ENCODE data around the gene VPS13D.

VPS13D gene

GRCh38 chr1:12251442-12251841, 21.6 kb downstream of the VPS13D start:
- Histone ChIP-seq H3K27ac (ENCODE audit: low read length, poor library complexity, severe bottlenecking) (no peak overlapping the region), H2AFZ (ENCODE audit: low read depth, low read length) (no peak overlapping the region), H3K27me3 (ENCODE audit: control insufficient read depth in 1 of 2, insufficient read depth in 1 of 2, low read length in 2 of 2) (no peaks in the 10 kb centered on the region), H3K14ac (ENCODE audit: low read length in 2 of 2) (no peak overlapping the region), H3K79me1 (replicated peaks; ENCODE audit: low read length, poor library complexity, severe bottlenecking) (peaks cover 7% of the 10 kb centered on the region), H2BK15ac (ENCODE audit: low read depth, poor library complexity, severe bottlenecking) (no peak overlapping the region), H4K8ac (ENCODE audit: low read length) (no peak overlapping the region), H2AK5ac (ENCODE audit: low read length, severe bottlenecking) (no peak overlapping the region), H3K9me3 (ENCODE audit: control insufficient read depth, low read length) (no peaks in the 10 kb centered on the region), H3K9ac (ENCODE audit: low read length) (no peak overlapping the region), H3K4me3 (ENCODE audit: insufficient read depth in 1 of 2, low read depth in 1 of 2, low read length in 2 of 2) (no peak overlapping the region), H3K4me2 (ENCODE audit: low read length, poor library complexity, severe bottlenecking) (no peak overlapping the region), H3K4me1 (ENCODE audit: control insufficient read depth, insufficient read depth, low read depth, low read length) (peaks cover 1% of the 10 kb centered on the region), H4K91ac (ENCODE audit: low read length) (no peak overlapping the region), H2BK12ac (ENCODE audit: low read length in 2 of 2) (no peak overlapping the region), H2BK5ac (ENCODE audit: low read depth, low read length, poor library complexity, severe bottlenecking) (no peak overlapping the region), H3K36me3 (ENCODE audit: control insufficient read depth in 1 of 2, insufficient read depth in 2 of 2, low read depth in 1 of 2, low read length in 2 of 2) (peaks cover 26 to 71% of the 10 kb centered on the region in 2 experiments), H3K23ac (ENCODE audit: low read length in 2 of 2) (no peak overlapping the region), H3K18ac (ENCODE audit: low read depth in 1 of 2, low read length in 2 of 2) (no peak overlapping the region), H2BK120ac (ENCODE audit: low read depth, low read length) (no peak overlapping the region), H3K4ac (ENCODE audit: low read depth in 1 of 2, low read length in 2 of 2) (no peak overlapping the region)
- 88% methylated on average over 5 of the region's 5 CpGs for WGBS
- DNase-seq = no peak

GRCh38 chr1:12255913-12256312, 26.1 kb downstream of the VPS13D start:
- H3K79me1 ChIP-seq (replicated peaks; ENCODE audit: low read length, poor library complexity, severe bottlenecking) = peaks cover 6% of the 10 kb centered on the region
- no peak overlapping the region for H3K14ac ChIP-seq (ENCODE audit: low read length in 2 of 2)
- H3K9me3 ChIP-seq (ENCODE audit: control insufficient read depth, low read length) = no peaks in the 10 kb centered on the region
- peaks cover 1% of the 10 kb centered on the region for H3K4me1 ChIP-seq (ENCODE audit: control insufficient read depth, insufficient read depth, low read depth, low read length)
- DNase-seq = no peak
- H3K36me3 ChIP-seq (ENCODE audit: control insufficient read depth in 1 of 2, insufficient read depth in 2 of 2, low read depth in 1 of 2, low read length in 2 of 2) = peaks cover 30 to 84% of the 10 kb centered on the region in 2 experiments
- H2AFZ ChIP-seq (ENCODE audit: low read depth, low read length) = no peak overlapping the region
- no peak overlapping the region for H4K8ac ChIP-seq (ENCODE audit: low read length)
- no peak overlapping the region for H3K27ac ChIP-seq (ENCODE audit: low read length, poor library complexity, severe bottlenecking)
- no peak overlapping the region for H2AK5ac ChIP-seq (ENCODE audit: low read length, severe bottlenecking)
- H3K18ac ChIP-seq (ENCODE audit: low read depth in 1 of 2, low read length in 2 of 2) = no peak overlapping the region
- no peak overlapping the region for H4K91ac ChIP-seq (ENCODE audit: low read length)
- H2BK5ac ChIP-seq (ENCODE audit: low read depth, low read length, poor library complexity, severe bottlenecking) = no peak overlapping the region
- H2BK120ac ChIP-seq (ENCODE audit: low read depth, low read length) = no peak overlapping the region
- H3K4me3 ChIP-seq (ENCODE audit: insufficient read depth in 1 of 2, low read depth in 1 of 2, low read length in 2 of 2) = no peak overlapping the region
- no peak overlapping the region for H2BK15ac ChIP-seq (ENCODE audit: low read depth, poor library complexity, severe bottlenecking)
- WGBS = 100% methylated on average over 2 of the region's 2 CpGs
- no peak overlapping the region for H3K4ac ChIP-seq (ENCODE audit: low read depth in 1 of 2, low read length in 2 of 2)
- no peak overlapping the region for H3K4me2 ChIP-seq (ENCODE audit: low read length, poor library complexity, severe bottlenecking)
- no peak overlapping the region for H3K9ac ChIP-seq (ENCODE audit: low read length)
- H3K23ac ChIP-seq (ENCODE audit: low read length in 2 of 2) = no peak overlapping the region
- no peaks in the 10 kb centered on the region for H3K27me3 ChIP-seq (ENCODE audit: control insufficient read depth in 1 of 2, insufficient read depth in 1 of 2, low read length in 2 of 2)
- H2BK12ac ChIP-seq (ENCODE audit: low read length in 2 of 2) = no peak overlapping the region

GRCh38 chr1:12258272-12258671, 28.4 kb downstream of the VPS13D start:
- no peak overlapping the region for H2BK15ac ChIP-seq (ENCODE audit: low read depth, poor library complexity, severe bottlenecking)
- DNase-seq = no peak
- WGBS = 95% methylated on average over 6 of the region's 7 CpGs
- no peak overlapping the region for H2AFZ ChIP-seq (ENCODE audit: low read depth, low read length)
- H4K91ac ChIP-seq (ENCODE audit: low read length) = no peak overlapping the region
- peaks cover 1% of the 10 kb centered on the region for H3K4me1 ChIP-seq (ENCODE audit: control insufficient read depth, insufficient read depth, low read depth, low read length)
- H4K8ac ChIP-seq (ENCODE audit: low read length) = no peak overlapping the region
- no peak overlapping the region for H2AK5ac ChIP-seq (ENCODE audit: low read length, severe bottlenecking)
- H3K4me2 ChIP-seq (ENCODE audit: low read length, poor library complexity, severe bottlenecking) = no peak overlapping the region
- no peak overlapping the region for H3K18ac ChIP-seq (ENCODE audit: low read depth in 1 of 2, low read length in 2 of 2)
- peaks cover 6% of the 10 kb centered on the region for H3K79me1 ChIP-seq (replicated peaks; ENCODE audit: low read length, poor library complexity, severe bottlenecking)
- H2BK5ac ChIP-seq (ENCODE audit: low read depth, low read length, poor library complexity, severe bottlenecking) = no peak overlapping the region
- no peak overlapping the region for H2BK120ac ChIP-seq (ENCODE audit: low read depth, low read length)
- no peak overlapping the region for H3K4ac ChIP-seq (ENCODE audit: low read depth in 1 of 2, low read length in 2 of 2)
- H3K9me3 ChIP-seq (ENCODE audit: control insufficient read depth, low read length) = no peaks in the 10 kb centered on the region
- H3K27ac ChIP-seq (ENCODE audit: low read length, poor library complexity, severe bottlenecking) = no peak overlapping the region
- no peak overlapping the region for H3K4me3 ChIP-seq (ENCODE audit: insufficient read depth in 1 of 2, low read depth in 1 of 2, low read length in 2 of 2)
- H3K27me3 ChIP-seq (ENCODE audit: control insufficient read depth in 1 of 2, insufficient read depth in 1 of 2, low read length in 2 of 2) = no peaks in the 10 kb centered on the region
- no peak overlapping the region for H3K9ac ChIP-seq (ENCODE audit: low read length)
- H3K36me3 ChIP-seq (ENCODE audit: control insufficient read depth in 1 of 2, insufficient read depth in 2 of 2, low read depth in 1 of 2, low read length in 2 of 2) = peaks cover 40 to 90% of the 10 kb centered on the region in 2 experiments
- no peak overlapping the region for H2BK12ac ChIP-seq (ENCODE audit: low read length in 2 of 2)
- no peak overlapping the region for H3K23ac ChIP-seq (ENCODE audit: low read length in 2 of 2)
- H3K14ac ChIP-seq (ENCODE audit: low read length in 2 of 2) = no peak overlapping the region

- no peak overlapping the region for H3K4me3 ChIP-seq (ENCODE audit: insufficient read depth in 1 of 2, low read depth in 1 of 2, low read length in 2 of 2)
- H3K27me3 ChIP-seq (ENCODE audit: control insufficient read depth in 1 of 2, insufficient read depth in 1 of 2, low read length in 2 of 2) = no peaks in the 10 kb centered on the region
- no CpG with 5 or more reads among the region's 1 CpG for WGBS
- H3K27ac ChIP-seq (ENCODE audit: low read length, poor library complexity, severe bottlenecking) = no peak overlapping the region
- no peak overlapping the region for H4K8ac ChIP-seq (ENCODE audit: low read length)
- H3K9me3 ChIP-seq (ENCODE audit: control insufficient read depth, low read length) = peaks cover 8% of the 10 kb centered on the region
- H2BK120ac ChIP-seq (ENCODE audit: low read depth, low read length) = no peak overlapping the region
- no peak overlapping the region for H3K23ac ChIP-seq (ENCODE audit: low read length in 2 of 2)
- no peaks in the 10 kb centered on the region for H3K4me1 ChIP-seq (ENCODE audit: control insufficient read depth, insufficient read depth, low read depth, low read length)
- no peak overlapping the region for H2BK12ac ChIP-seq (ENCODE audit: low read length in 2 of 2)
- peaks cover 22 to 96% of the 10 kb centered on the region in 2 experiments for H3K36me3 ChIP-seq (ENCODE audit: control insufficient read depth in 1 of 2, insufficient read depth in 2 of 2, low read depth in 1 of 2, low read length in 2 of 2)
- H3K4me2 ChIP-seq (ENCODE audit: low read length, poor library complexity, severe bottlenecking) = no peak overlapping the region
- no peak overlapping the region for H2AFZ ChIP-seq (ENCODE audit: low read depth, low read length)
- no peak overlapping the region for H2BK5ac ChIP-seq (ENCODE audit: low read depth, low read length, poor library complexity, severe bottlenecking)
- no peak overlapping the region for H3K9ac ChIP-seq (ENCODE audit: low read length)
- H3K14ac ChIP-seq (ENCODE audit: low read length in 2 of 2) = no peak overlapping the region
- H4K91ac ChIP-seq (ENCODE audit: low read length) = no peak overlapping the region
- H3K18ac ChIP-seq (ENCODE audit: low read depth in 1 of 2, low read length in 2 of 2) = no peak overlapping the region
- no peak overlapping the region for H2BK15ac ChIP-seq (ENCODE audit: low read depth, poor library complexity, severe bottlenecking)
- H3K4ac ChIP-seq (ENCODE audit: low read depth in 1 of 2, low read length in 2 of 2) = no peak overlapping the region
- no peak for DNase-seq
- H3K79me1 ChIP-seq (replicated peaks; ENCODE audit: low read length, poor library complexity, severe bottlenecking) = no peaks in the 10 kb centered on the region
- H2AK5ac ChIP-seq (ENCODE audit: low read length, severe bottlenecking) = no peak overlapping the region
Observed at GRCh38 chr1:12269351-12269750, 39.5 kb downstream of the VPS13D start.

Measured in mesenchymal stem cell (in vitro differentiated cells and primary cell).